Brain microvascular endothelial cell (primary cell): ENCODE results near the gene TRMT112.
"Not testable (repeated sequence)": the region's sequence is repeated elsewhere in the genome, so short reads cannot be mapped to it uniquely, and the experiment has no call there.

Experiments used
- DNase-seq: peaks from one replicate; pipeline ENCODE4 v3.0.0-alpha.2; 2020
- H3K27ac ChIP-seq: fragments of 250-450 bp; sonication (Bioruptor Pico); 2 replicates; pipeline ENCODE4 v1.5.1; 2020; ENCODE audit warnings: mild to moderate bottlenecking, moderate library complexity
- H3K27me3 ChIP-seq: fragments of 250-450 bp; sonication (Bioruptor Pico); replicated peaks from 2 replicates; pipeline ENCODE4 v1.5.1; 2020; ENCODE audit warnings: mild to moderate bottlenecking
- H3K36me3 ChIP-seq: fragments of 250-450 bp; sonication (Bioruptor Pico); replicated peaks from 2 replicates; pipeline ENCODE4 v1.5.1; 2020; ENCODE audit warnings: mild to moderate bottlenecking
- H3K4me3 ChIP-seq: 2 replicates; pipeline ENCODE4 v1.5.1; 2011; ENCODE audit warnings: low read depth, mild to moderate bottlenecking, control low read depth, low read length, moderate library complexity
- in situ Hi-C: cut with HindIII; loops from 2 replicates; pipeline ENCODE4 v1.10.0; 2017; ENCODE audit warnings: low sequenced_read_pairs, low pct_ligation_motif_present
- TF ChIP-seq, protein P1 (sequence below): IDR thresholded peaks from 2 replicates; pipeline ENCODE4 v1.5.1; 2011; ENCODE audit warnings: low read depth, mild to moderate bottlenecking, moderate library complexity, low read length, control low read depth, inconsistent platforms; ENCODE audit errors: missing control alignments

The TRMT112 gene

DNA sequence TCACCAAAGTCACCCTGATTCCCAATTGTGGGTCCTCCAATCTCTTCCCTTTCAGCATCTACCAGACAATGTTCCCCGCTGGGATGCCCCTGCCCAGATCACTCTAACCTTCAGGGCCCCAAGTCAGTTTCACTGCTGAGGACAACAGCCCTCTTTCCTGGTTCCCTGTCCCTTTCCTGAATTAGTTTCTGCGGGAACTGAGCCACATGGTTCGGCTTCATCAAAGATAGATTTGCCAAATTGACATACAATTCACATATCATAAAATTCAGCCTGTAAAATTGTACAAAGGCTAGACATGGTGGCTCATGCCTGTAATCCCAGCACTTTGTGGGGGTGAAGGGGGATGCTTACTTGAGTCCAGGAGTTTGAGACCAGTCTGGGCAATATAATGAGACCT lies 10.6 kb upstream of the TRMT112 start:
- in situ Hi-C loops, result no loop called here
- Histone ChIP-seq H3K27ac (no peak overlapping the region), H3K4me3 (no peak overlapping the region), H3K36me3 (no peaks in the 10 kb centered on the region), H3K27me3 (no peaks in the 10 kb centered on the region)
- TF ChIP-seq, protein P1, sequence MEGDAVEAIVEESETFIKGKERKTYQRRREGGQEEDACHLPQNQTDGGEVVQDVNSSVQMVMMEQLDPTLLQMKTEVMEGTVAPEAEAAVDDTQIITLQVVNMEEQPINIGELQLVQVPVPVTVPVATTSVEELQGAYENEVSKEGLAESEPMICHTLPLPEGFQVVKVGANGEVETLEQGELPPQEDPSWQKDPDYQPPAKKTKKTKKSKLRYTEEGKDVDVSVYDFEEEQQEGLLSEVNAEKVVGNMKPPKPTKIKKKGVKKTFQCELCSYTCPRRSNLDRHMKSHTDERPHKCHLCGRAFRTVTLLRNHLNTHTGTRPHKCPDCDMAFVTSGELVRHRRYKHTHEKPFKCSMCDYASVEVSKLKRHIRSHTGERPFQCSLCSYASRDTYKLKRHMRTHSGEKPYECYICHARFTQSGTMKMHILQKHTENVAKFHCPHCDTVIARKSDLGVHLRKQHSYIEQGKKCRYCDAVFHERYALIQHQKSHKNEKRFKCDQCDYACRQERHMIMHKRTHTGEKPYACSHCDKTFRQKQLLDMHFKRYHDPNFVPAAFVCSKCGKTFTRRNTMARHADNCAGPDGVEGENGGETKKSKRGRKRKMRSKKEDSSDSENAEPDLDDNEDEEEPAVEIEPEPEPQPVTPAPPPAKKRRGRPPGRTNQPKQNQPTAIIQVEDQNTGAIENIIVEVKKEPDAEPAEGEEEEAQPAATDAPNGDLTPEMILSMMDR, result no peak
- DNase-seq, result no peak

DNA sequence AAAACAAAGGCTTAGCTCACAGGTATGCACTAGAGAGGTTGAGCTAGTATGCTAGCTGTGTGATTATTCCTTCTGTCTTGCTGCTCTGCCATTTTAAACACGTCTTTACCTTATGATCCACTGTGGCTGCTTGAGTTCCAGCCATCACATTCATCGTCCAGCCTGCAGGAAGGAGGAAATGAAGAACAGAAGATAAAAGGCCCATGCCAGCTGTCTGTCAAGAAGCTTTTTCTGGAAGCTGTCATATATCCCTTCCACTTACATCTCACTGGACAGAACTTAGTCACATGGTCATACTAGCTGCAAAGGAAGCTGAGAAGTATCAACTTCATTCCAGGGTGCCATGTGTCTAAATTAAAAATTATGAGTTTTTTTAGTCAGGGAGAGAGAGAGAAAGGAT lies 10.0 kb upstream of the TRMT112 start:
- Histone ChIP-seq H3K4me3 (no peak overlapping the region), H3K27me3 (no peaks in the 10 kb centered on the region), H3K27ac (no peak overlapping the region), H3K36me3 (peaks cover 5% of the 10 kb centered on the region)
- no peak for DNase-seq
- TF ChIP-seq, protein P1, result no peak
- in situ Hi-C loops, result no loop called here

DNA sequence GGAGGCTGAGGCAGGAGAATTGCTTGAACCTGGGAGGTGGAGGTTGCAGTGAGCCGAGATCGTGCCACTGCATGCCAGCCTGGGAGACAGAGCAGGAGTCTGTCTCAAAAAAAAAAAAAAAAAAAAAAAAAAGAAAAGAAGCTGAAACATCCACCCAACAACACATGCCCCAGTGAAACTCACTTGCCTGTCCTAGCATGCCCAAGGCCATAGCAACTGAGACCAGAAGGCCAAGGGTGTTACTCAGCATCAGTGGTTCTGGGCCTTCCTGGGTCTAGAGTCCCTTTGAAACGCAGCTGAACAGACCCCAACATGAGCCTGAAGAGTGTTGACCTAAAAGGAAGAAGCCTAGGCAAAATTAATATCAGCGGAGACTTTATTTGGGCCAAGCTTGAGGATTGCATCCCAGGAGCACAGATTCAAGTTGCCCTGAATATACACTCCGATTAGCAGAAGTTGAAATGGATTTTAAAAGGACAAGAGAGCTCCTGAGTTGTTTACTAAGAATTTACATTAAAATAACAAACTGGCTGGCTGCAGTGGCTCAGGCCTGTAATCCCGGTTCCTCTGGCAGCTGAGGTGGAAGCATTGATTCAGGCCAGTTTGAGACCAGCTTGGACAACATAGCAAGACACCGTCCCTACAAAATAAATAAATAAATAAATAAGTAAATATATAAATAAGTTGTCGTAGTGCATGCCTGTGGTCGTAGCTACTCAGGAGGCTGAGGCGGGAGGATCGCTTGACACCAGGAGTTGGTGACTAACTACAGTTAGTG lies 7.5 kb upstream of the TRMT112 start:
- in situ Hi-C loops, result no loop called here
- no peak overlapping the region for H3K27ac ChIP-seq

DNA sequence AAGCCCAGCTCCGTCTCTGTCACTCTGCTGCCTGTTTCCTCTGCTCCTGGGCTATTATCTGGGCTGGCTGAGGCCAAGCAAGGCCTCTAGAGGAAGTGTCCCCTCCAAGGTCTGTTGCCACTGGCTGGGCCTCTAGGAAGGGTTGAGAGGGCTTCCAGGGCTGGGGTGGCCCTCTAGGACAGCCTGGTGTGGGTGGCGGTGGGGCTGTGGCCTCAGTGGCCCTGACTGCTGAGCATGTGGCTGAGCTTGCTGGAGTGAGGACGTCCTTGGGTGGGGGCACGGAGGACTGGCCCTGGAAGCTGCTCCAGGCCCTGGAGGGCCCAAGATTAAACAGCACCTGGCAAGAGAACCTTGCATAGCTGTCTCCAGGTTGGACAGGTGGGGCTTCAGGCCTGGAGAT lies 6.6 kb upstream of the TRMT112 start:
- DNase-seq, H3K27me3 ChIP-seq, H3K4me3 ChIP-seq, H3K27ac ChIP-seq, in situ Hi-C loops: not testable (repeated sequence)
- H3K36me3 ChIP-seq, result peaks cover 21% of the 10 kb centered on the region

More for the DNA sequence above, 7.5 kb upstream of the TRMT112 start:
- H3K36me3 ChIP-seq, result peaks cover 21% of the 10 kb centered on the region
- no peaks in the 10 kb centered on the region for H3K27me3 ChIP-seq
- no peak overlapping the region for H3K4me3 ChIP-seq
- TF ChIP-seq, protein P1, result no peak
- DNase-seq, result no peak

DNA sequence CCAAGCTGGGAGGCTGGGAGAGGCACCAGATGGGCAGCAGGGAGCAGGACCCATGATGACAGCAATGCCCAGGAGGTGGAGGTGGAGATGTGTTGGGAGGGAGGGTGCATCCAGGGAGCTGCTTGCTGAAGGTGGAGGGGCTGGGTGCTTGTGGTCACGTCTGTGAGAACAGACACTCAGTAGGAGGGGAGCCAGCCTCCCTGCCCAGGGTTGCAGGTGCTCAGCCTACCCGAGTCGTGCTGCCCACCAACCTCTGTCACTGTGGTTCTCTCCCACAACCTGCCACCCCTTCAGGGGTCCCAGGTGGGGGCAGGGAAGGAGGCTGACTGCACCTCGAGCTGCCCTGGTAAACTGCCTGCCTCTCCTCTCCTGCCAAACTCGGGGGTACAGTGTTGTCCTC lies 6.0 kb upstream of the TRMT112 start:
- Histone ChIP-seq H3K27ac (no peak overlapping the region), H3K36me3 (peaks cover 21% of the 10 kb centered on the region), H3K27me3 (no peaks in the 10 kb centered on the region), H3K4me3 (no peak overlapping the region)
- DNase-seq, result no peak
- in situ Hi-C loops, result no loop called here
- TF ChIP-seq, protein P1, result no peak

DNA sequence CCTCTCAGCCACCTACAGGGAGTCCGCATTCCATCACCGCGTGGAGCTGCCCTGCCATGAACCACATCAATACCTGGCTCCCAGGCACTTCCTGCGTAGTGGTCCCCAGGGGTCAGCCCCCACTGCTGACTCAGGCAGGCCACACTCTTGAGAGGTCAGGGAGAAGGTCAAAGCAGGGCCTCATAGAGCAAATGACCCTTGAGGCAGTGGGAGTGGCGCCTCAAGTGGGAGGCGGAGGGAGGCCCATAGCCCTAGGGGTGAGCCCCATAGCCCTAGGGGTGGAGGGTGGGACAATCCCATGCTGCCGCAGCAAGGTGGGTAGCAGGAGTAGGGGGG lies 5.5 kb upstream of the TRMT112 start:
- no peak overlapping the region for H3K27ac ChIP-seq
- no peaks in the 10 kb centered on the region for H3K27me3 ChIP-seq
- DNase-seq, result no peak
- in situ Hi-C loops, result no loop called here
- H3K4me3 ChIP-seq, result no peak overlapping the region
- TF ChIP-seq, protein P1, result no peak
- peaks cover 21% of the 10 kb centered on the region for H3K36me3 ChIP-seq
